Keratinocyte (primary cell): Measurements from ENCODE around the gene CNIH4. TPM values are rescaled to one million over a fixed set of nuclear protein-coding genes. Genes with fewer than 3 reads are reported as not detected.

Source experiments
- DNase-seq: peaks from one replicate; pipeline ENCODE4 v3.0.0-alpha.2; 2011; ENCODE audit warnings: low read depth, missing footprints, low spot score
- FAIRE-seq: peaks from 2 replicates; lab custom pipeline; 2011; peaks lifted over from hg19 to GRCh38; lab: Jason Lieb, UNC
- H2AFZ ChIP-seq: 2 replicates; pipeline ENCODE4 v1.6.0; 2012; ENCODE audit warnings: low read length, control low read depth, inconsistent platforms; ENCODE audit not compliant: control insufficient read depth
- H3K27ac ChIP-seq: 2 replicates; pipeline ENCODE4 v1.5.1; 2011; ENCODE audit warnings: low read length; ENCODE audit not compliant: control insufficient read depth, insufficient read depth
- H3K27me3 ChIP-seq: 3 replicates; pipeline ENCODE4 v1.6.0; 2011; ENCODE audit warnings: low read length; ENCODE audit not compliant: control insufficient read depth, insufficient read depth; ENCODE audit errors: extremely low read depth
- H3K36me3 ChIP-seq, 2 experiments: 2 replicates in 1 of 2; 3 replicates in 1 of 2; pipeline ENCODE4 v1.5.1; 2011; ENCODE audit warnings: low read length in 2 of 2, mild to moderate bottlenecking in 1 of 2; ENCODE audit not compliant: control insufficient read depth in 2 of 2, insufficient read depth in 2 of 2; ENCODE audit errors: extremely low read depth in 1 of 2
- H3K4me1 ChIP-seq: 3 replicates; pipeline ENCODE4 v1.5.1; 2011; ENCODE audit warnings: low read length; ENCODE audit not compliant: control insufficient read depth, insufficient read depth; ENCODE audit errors: extremely low read depth
- H3K4me2 ChIP-seq: 3 replicates; pipeline ENCODE4 v1.6.0; 2011; ENCODE audit warnings: low read depth, low read length; ENCODE audit not compliant: control insufficient read depth, insufficient read depth; ENCODE audit errors: extremely low read depth
- H3K4me3 ChIP-seq, 3 experiments: fragments of 200-600 bp in 1 of 3; sonication (generic) in 1 of 3; 2 replicates in 2 of 3; 3 replicates in 1 of 3; pipeline ENCODE4 v1.5.1; 2011 to 2016; ENCODE audit warnings: low read length in 3 of 3, mild to moderate bottlenecking in 3 of 3, control low read depth in 2 of 3, inconsistent platforms in 1 of 3, low read depth in 1 of 3, mixed read lengths in 1 of 3, mixed run types in 1 of 3, moderate library complexity in 1 of 3; ENCODE audit not compliant: control insufficient read depth in 2 of 3, insufficient read depth in 2 of 3; ENCODE audit errors: extremely low read depth in 1 of 3
- H3K79me2 ChIP-seq: 2 replicates; pipeline ENCODE4 v1.6.0; 2012; ENCODE audit warnings: low read length; ENCODE audit not compliant: control insufficient read depth, insufficient read depth
- H3K9ac ChIP-seq: 3 replicates; pipeline ENCODE4 v1.6.0; 2011; ENCODE audit warnings: low read length; ENCODE audit not compliant: control insufficient read depth, insufficient read depth; ENCODE audit errors: extremely low read depth
- H3K9me1 ChIP-seq: 3 replicates; pipeline ENCODE4 v1.6.0; 2011; ENCODE audit warnings: low read length; ENCODE audit not compliant: control insufficient read depth, insufficient read depth; ENCODE audit errors: extremely low read depth
- H3K9me3 ChIP-seq: 2 replicates; pipeline ENCODE4 v1.5.1; 2012; ENCODE audit warnings: low read depth, low read length; ENCODE audit not compliant: control insufficient read depth
- H4K20me1 ChIP-seq: 3 replicates; pipeline ENCODE4 v1.6.0; 2011; ENCODE audit warnings: low read length; ENCODE audit not compliant: control insufficient read depth, insufficient read depth; ENCODE audit errors: extremely low read depth
- CTCF ChIP-seq, 3 experiments: IDR thresholded peaks in 1 of 3; conservative IDR thresholded peaks in 1 of 3; optimal IDR thresholded peaks in 1 of 3; 2 replicates in 2 of 3; 3 replicates in 1 of 3; pipeline versions ENCODE3 to v1.5.1; 2011; ENCODE audit warnings: low read length in 3 of 3, mild to moderate bottlenecking in 3 of 3, moderate library complexity in 2 of 3, control low read depth in 1 of 3, inconsistent platforms in 1 of 3; ENCODE audit not compliant: insufficient read depth in 2 of 3; ENCODE audit errors: extremely low read depth in 1 of 3
- EZH2 ChIP-seq: IDR thresholded peaks from one replicate; pipeline ENCODE4 v1.6.1; 2012; ENCODE audit warnings: inconsistent platforms, mild to moderate bottlenecking, low read length, moderate library complexity
- dilution Hi-C: fragments of 300-500 bp; cut with MboI; formaldehyde crosslinking; loops from one replicate; pipeline ENCODE4 v1.7.0; 2020; ENCODE audit warnings: low sequenced_read_pairs; ENCODE audit not compliant: extremely low pct_ligation_motif_present
- polyA plus RNA-seq, 5 experiments: library from polyadenylated mRNA; depleted of rRNA in 3 of 5; stranded (reverse) in 3 of 5; stranded (forward) in 1 of 5; unstranded in 1 of 5; fragments of >200 nt; gene quantifications; 1 replicate in 1 of 5; 2 replicates in 3 of 5; 3 replicates in 1 of 5; pipeline versions ENCODE4 v1.2.1 to v1.2.3, GENCODE V29; 2011 to 2012; ENCODE audit warnings: missing spikeins in 2 of 5, low read depth in 1 of 5, low replicate concordance in 1 of 5

CNIH4 gene
- polyA plus RNA-seq, 1 donor (not counting 4 experiments of a cell fraction or from before 2014, with no cell fraction given): 139 TPM

- FAIRE-seq (no peak), DNase-seq (no peak)
- Histone ChIP-seq H2AFZ (no peak overlapping the region), H3K79me2 (peaks cover 18% of the 10 kb centered on the region), H3K9me3 (no peaks in the 10 kb centered on the region), H3K27ac (no peak overlapping the region), H3K36me3 (peaks cover 17 to 21% of the 10 kb centered on the region in 2 experiments), H3K27me3 (no peaks in the 10 kb centered on the region), H4K20me1 (no peaks in the 10 kb centered on the region), H3K9me1 (no peaks in the 10 kb centered on the region), H3K4me2 (no peak overlapping the region), H3K9ac (no peak overlapping the region), H3K4me3 (no peak overlapping the region), H3K4me1 (no peaks in the 10 kb centered on the region)
- no peak for TF ChIP-seq EZH2
- no peak for TF ChIP-seq CTCF (optimal IDR thresholded peaks at IDR 0.05 in 1 of 3, IDR thresholded peaks at IDR 0.05 in 1 of 3, conservative IDR thresholded peaks at IDR 0.05 in 1 of 3; ENCODE audit: extremely low read depth in 1 of 3, insufficient read depth in 2 of 3, low read length in 3 of 3)
- dilution Hi-C loops: no loop called here
These were observed 11.7 kb downstream of the CNIH4 start for GRCh38 chr1:224368409-224368808.

GRCh38 chr1:224373008-224373590 lies 16.4 kb downstream of the CNIH4 start:
- H3K79me2 ChIP-seq: peaks cover 2% of the 10 kb centered on the region
- H3K9ac ChIP-seq: no peak overlapping the region
- no peak for FAIRE-seq
- H3K36me3 ChIP-seq: peaks cover 15 to 19% of the 10 kb centered on the region in 2 experiments
- H3K4me1 ChIP-seq: no peaks in the 10 kb centered on the region
- no peak overlapping the region for H3K4me3 ChIP-seq
- dilution Hi-C loops: no loop called here
- no peaks in the 10 kb centered on the region for H3K9me1 ChIP-seq
- TF ChIP-seq CTCF (optimal IDR thresholded peaks at IDR 0.05 in 1 of 3, IDR thresholded peaks at IDR 0.05 in 1 of 3, conservative IDR thresholded peaks at IDR 0.05 in 1 of 3; ENCODE audit: extremely low read depth in 1 of 3, insufficient read depth in 2 of 3, low read length in 3 of 3): no peak
- no peak for TF ChIP-seq EZH2
- H3K27ac ChIP-seq: no peak overlapping the region
- H3K4me2 ChIP-seq: no peak overlapping the region
- H3K27me3 ChIP-seq: no peaks in the 10 kb centered on the region
- H2AFZ ChIP-seq: no peak overlapping the region
- no peak for DNase-seq
- no peaks in the 10 kb centered on the region for H4K20me1 ChIP-seq
- no peaks in the 10 kb centered on the region for H3K9me3 ChIP-seq
